HS-27A (cell line): ENCODE data around the gene STRN4.

ENCODE experiments used
- DNase-seq: peaks from one replicate; pipeline ENCODE4 v3.0.0-alpha.2; 2012; ENCODE audit warnings: low read depth, missing footprints

Gene STRN4

GRCh38 chr19:46744005-46744691, 2.1 kb downstream of the STRN4 start:
- no peak for DNase-seq

- DNase-seq, result no peak
Measured at GRCh38 chr19:46742926-46743480, 3.2 kb downstream of the STRN4 start.

- DNase-seq, result no peak
Measured at GRCh38 chr19:46741447-46741846, 4.8 kb downstream of the STRN4 start.

- DNase-seq, result no peak
Measured at GRCh38 chr19:46739290-46739771, 6.9 kb downstream of the STRN4 start.

- DNase-seq, result no peak
Measured at GRCh38 chr19:46737761-46738171, 8.5 kb downstream of the STRN4 start.

- DNase-seq, result no peak
Measured at GRCh38 chr19:46737298-46737654, 9.0 kb downstream of the STRN4 start.

- no peak for DNase-seq
Measured at GRCh38 chr19:46736531-46737297, 9.5 kb downstream of the STRN4 start.

- no peak for DNase-seq
Measured at GRCh38 chr19:46733690-46734292, 12.5 kb downstream of the STRN4 start.

GRCh38 chr19:46732966-46733689, 13.1 kb downstream of the STRN4 start:
- no peak for DNase-seq

GRCh38 chr19:46732172-46732938, 13.9 kb downstream of the STRN4 start:
- DNase-seq, result no peak

- no peak for DNase-seq
Measured at GRCh38 chr19:46731584-46731983, 14.7 kb downstream of the STRN4 start.

GRCh38 chr19:46731007-46731501, 15.2 kb downstream of the STRN4 start:
- DNase-seq, result no peak

GRCh38 chr19:46730595-46730994, 15.7 kb downstream of the STRN4 start:
- DNase-seq, result no peak

- no peak for DNase-seq
Measured at GRCh38 chr19:46730187-46730586, 16.1 kb downstream of the STRN4 start.

- DNase-seq, result no peak
Measured at GRCh38 chr19:46729696-46730095, 16.6 kb downstream of the STRN4 start.

- no peak for DNase-seq
Measured at GRCh38 chr19:46728693-46729339, 17.4 kb downstream of the STRN4 start.

GRCh38 chr19:46728208-46728607, 18.0 kb downstream of the STRN4 start:
- no peak for DNase-seq

GRCh38 chr19:46727757-46728156, 18.5 kb downstream of the STRN4 start:
- no peak for DNase-seq

GRCh38 chr19:46726971-46727501, 19.2 kb downstream of the STRN4 start:
- DNase-seq, result no peak

GRCh38 chr19:46726551-46726950, 19.7 kb downstream of the STRN4 start:
- DNase-seq, result no peak
